DOHH2 (cell line): ENCODE results near the gene EDN3.

Experiments used
- CTCF ChIP-seq: fragments of 200-600 bp; sonication (generic); IDR thresholded peaks from one replicate; pipeline ENCODE4 v1.5.1; 2014; ENCODE audit warnings: antibody characterized with exemption, mild to moderate bottlenecking, low read depth, low read length; ENCODE audit not compliant: poor library complexity, severe bottlenecking
- EZH2phosphoT487 ChIP-seq: fragments of 200-600 bp; sonication (generic); IDR thresholded peaks from 2 replicates; pipeline ENCODE4 v1.6.1; 2017; ENCODE audit warnings: borderline replicate concordance, mild to moderate bottlenecking, antibody characterized with exemption, low read length, moderate library complexity, mixed read lengths

- no peak for TF ChIP-seq CTCF
- no peak for TF ChIP-seq EZH2phosphoT487
Observed at GRCh38 chr20:59356662-59357165, 56.3 kb downstream of the EDN3 start.
